PFSK-1 (cell line): ENCODE measurements around the gene SRSF2.

ENCODE experiments used
- POLR2AphosphoS5 ChIP-seq: IDR thresholded peaks from 2 replicates; pipeline ENCODE4 v1.6.1; 2012; ENCODE audit warnings: low read depth, mild to moderate bottlenecking, control low read depth, low read length, moderate library complexity
- TF ChIP-seq, protein P1 (sequence below), 2 experiments: IDR thresholded peaks; 2 replicates each; pipeline versions ENCODE4 v1.6.1 to v1.8.0; 2011 to 2012; ENCODE audit warnings: low read depth in 2 of 2, low read length in 2 of 2, control low read depth in 1 of 2, inconsistent platforms in 1 of 2, mild to moderate bottlenecking in 1 of 2, moderate library complexity in 1 of 2; ENCODE audit not compliant: insufficient read depth in 1 of 2

DNA sequence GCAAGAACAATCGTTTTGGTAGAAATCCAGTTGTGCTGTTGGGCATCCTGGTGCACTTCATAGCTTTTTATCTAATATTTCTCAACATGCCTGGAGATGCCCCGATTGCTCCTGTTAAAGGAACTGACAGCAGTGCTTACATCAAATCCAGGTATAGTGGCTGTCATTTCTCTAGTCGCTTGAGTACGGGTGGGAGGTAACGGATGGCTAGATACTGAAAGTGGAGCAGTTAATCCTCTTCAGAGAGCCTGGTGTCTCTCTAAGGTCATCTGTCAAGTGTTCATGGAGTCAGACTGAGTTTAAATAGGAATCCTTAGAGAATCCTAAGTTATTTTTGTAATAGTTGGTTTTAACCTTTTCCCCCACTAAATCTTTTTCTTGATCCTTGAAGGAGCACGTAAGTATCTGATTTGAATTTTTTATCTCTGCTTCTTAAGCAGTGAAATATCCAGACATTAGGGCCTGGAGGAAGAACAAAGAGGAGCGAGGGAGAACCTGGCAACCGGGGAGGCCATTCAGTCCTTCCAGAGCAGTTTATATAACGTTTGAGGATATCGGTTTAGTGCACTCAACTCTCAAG is 38.0 kb upstream of the SRSF2 start:
- TF ChIP-seq, protein P1, sequence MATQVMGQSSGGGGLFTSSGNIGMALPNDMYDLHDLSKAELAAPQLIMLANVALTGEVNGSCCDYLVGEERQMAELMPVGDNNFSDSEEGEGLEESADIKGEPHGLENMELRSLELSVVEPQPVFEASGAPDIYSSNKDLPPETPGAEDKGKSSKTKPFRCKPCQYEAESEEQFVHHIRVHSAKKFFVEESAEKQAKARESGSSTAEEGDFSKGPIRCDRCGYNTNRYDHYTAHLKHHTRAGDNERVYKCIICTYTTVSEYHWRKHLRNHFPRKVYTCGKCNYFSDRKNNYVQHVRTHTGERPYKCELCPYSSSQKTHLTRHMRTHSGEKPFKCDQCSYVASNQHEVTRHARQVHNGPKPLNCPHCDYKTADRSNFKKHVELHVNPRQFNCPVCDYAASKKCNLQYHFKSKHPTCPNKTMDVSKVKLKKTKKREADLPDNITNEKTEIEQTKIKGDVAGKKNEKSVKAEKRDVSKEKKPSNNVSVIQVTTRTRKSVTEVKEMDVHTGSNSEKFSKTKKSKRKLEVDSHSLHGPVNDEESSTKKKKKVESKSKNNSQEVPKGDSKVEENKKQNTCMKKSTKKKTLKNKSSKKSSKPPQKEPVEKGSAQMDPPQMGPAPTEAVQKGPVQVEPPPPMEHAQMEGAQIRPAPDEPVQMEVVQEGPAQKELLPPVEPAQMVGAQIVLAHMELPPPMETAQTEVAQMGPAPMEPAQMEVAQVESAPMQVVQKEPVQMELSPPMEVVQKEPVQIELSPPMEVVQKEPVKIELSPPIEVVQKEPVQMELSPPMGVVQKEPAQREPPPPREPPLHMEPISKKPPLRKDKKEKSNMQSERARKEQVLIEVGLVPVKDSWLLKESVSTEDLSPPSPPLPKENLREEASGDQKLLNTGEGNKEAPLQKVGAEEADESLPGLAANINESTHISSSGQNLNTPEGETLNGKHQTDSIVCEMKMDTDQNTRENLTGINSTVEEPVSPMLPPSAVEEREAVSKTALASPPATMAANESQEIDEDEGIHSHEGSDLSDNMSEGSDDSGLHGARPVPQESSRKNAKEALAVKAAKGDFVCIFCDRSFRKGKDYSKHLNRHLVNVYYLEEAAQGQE (IDR thresholded peaks at IDR 0.05; ENCODE audit: insufficient read depth in 1 of 2, low read depth in 2 of 2, low read length in 2 of 2): no peak
- no peak for TF ChIP-seq POLR2AphosphoS5
